Stimulated activated CD4-positive, alpha-beta T cell treated with anti-CD3 and anti-CD28 coated beads, Interleukin-4, amount 100 ng/mL, for 4 hours (primary cell): Measurements from ENCODE around the gene FGF5.
"Not testable (repeated sequence)": the region's sequence is repeated elsewhere in the genome, so short reads cannot be mapped to it uniquely, and the experiment has no call there.

Experiments used
- DNase-seq, 2 experiments: peaks; one replicate each; pipeline ENCODE4 v3.0.0-alpha.2; 2020

FGF5 gene

GRCh38 chr4:80302616-80303223, 36.3 kb downstream of the FGF5 start:
- no peak for DNase-seq

GRCh38 chr4:80305466-80305865, 39.0 kb downstream of the FGF5 start:
- no peak for DNase-seq

- DNase-seq: no peak
Observed at GRCh38 chr4:80306260-80306659, 39.8 kb downstream of the FGF5 start.

GRCh38 chr4:80307183-80307735, 40.8 kb downstream of the FGF5 start:
- DNase-seq: no peak

GRCh38 chr4:80307774-80308465, 41.5 kb downstream of the FGF5 start:
- no peak for DNase-seq

- no peak for DNase-seq
Observed at GRCh38 chr4:80308466-80308822, 42.0 kb downstream of the FGF5 start.

- no peak for DNase-seq
Observed at GRCh38 chr4:80309294-80310004, 43.0 kb downstream of the FGF5 start.

GRCh38 chr4:80311130-80311529, 44.7 kb downstream of the FGF5 start:
- no peak for DNase-seq

GRCh38 chr4:80312124-80312523, 45.7 kb downstream of the FGF5 start:
- no peak for DNase-seq

GRCh38 chr4:80313627-80314026, 47.2 kb downstream of the FGF5 start:
- no peak for DNase-seq

GRCh38 chr4:80315848-80316247, 49.4 kb downstream of the FGF5 start:
- not testable (repeated sequence) for DNase-seq

- no peak for DNase-seq
Observed at GRCh38 chr4:80321341-80321740, 54.9 kb downstream of the FGF5 start.

- DNase-seq: no peak
Observed at GRCh38 chr4:80321776-80322175, 55.3 kb downstream of the FGF5 start.

GRCh38 chr4:80322716-80323115, 56.3 kb downstream of the FGF5 start:
- DNase-seq: no peak

GRCh38 chr4:80324171-80324570, 57.7 kb downstream of the FGF5 start:
- no peak for DNase-seq

- DNase-seq: no peak
Observed at GRCh38 chr4:80331693-80332092, 65.2 kb downstream of the FGF5 start.

GRCh38 chr4:80333121-80333520, 66.7 kb downstream of the FGF5 start:
- no peak for DNase-seq

- DNase-seq: no peak
Observed at GRCh38 chr4:80334568-80334967, 68.1 kb downstream of the FGF5 start.

GRCh38 chr4:80335226-80335553, 68.7 kb downstream of the FGF5 start:
- no peak for DNase-seq

- DNase-seq: peak; percentile 53 to 55
Observed at GRCh38 chr4:80335554-80336358, 69.3 kb downstream of the FGF5 start, which contains the start of gene CFAP299. CFAP299 (plus strand) TSS chr4:80335730.

- no peak for DNase-seq
Observed at GRCh38 chr4:80336582-80336981, 70.1 kb downstream of the FGF5 start.

GRCh38 chr4:80340036-80340435, 73.6 kb downstream of the FGF5 start:
- no peak for DNase-seq
